HEK293 (cell line): Measurements from ENCODE around the gene ARHGAP26.

Source experiments
- CTCF ChIA-PET: fragments of 350-600 bp; formaldehyde crosslinking; extraction: SDS; loops from one replicate; lab custom pipeline; 2021; ENCODE audit warnings: antibody characterized with exemption; lab: Yijun Ruan, JAX
- POLR2A ChIA-PET: fragments of 300-600 bp; formaldehyde crosslinking; extraction: SDS; loops from one replicate; lab custom pipeline; 2020; ENCODE audit warnings: antibody characterized with exemption, inconsistent platforms; lab: Yijun Ruan, JAX
- H3K27ac ChIP-seq: fragments of 200-500 bp; sonication (Bioruptor generic); 2 replicates; pipeline ENCODE4 v1.5.1; 2014; ENCODE audit warnings: low read depth, low read length, control low read depth, inconsistent platforms; ENCODE audit errors: extremely low read depth
- H3K36me3 ChIP-seq, 2 experiments: fragments of 200-500 bp in 1 of 2; sonication (Bioruptor generic) in 1 of 2; 1 replicate in 1 of 2; 2 replicates in 1 of 2; pipeline ENCODE4 v1.5.1; 2014 to 2017; ENCODE audit warnings: inconsistent platforms in 2 of 2, low read length in 2 of 2; ENCODE audit not compliant: control insufficient read depth in 2 of 2, insufficient read depth in 1 of 2
- H3K4me1 ChIP-seq: fragments of 200-500 bp; sonication (Bioruptor generic); 2 replicates; pipeline ENCODE4 v1.5.1; 2014; ENCODE audit warnings: mild to moderate bottlenecking, low read length, inconsistent platforms; ENCODE audit not compliant: control insufficient read depth, insufficient read depth
- H3K4me3 ChIP-seq: 2 replicates; pipeline ENCODE4 v1.5.1; 2011; ENCODE audit warnings: low read depth, mild to moderate bottlenecking, control low read depth, low read length, moderate library complexity
- H3K9me3 ChIP-seq: fragments of 200-500 bp; sonication (Bioruptor generic); 2 replicates; pipeline ENCODE4 v1.5.1; 2014; ENCODE audit warnings: low read depth, low read length, inconsistent platforms; ENCODE audit not compliant: control insufficient read depth, insufficient read depth
- GLI4 ChIP-seq: fragments of 450-650 bp; formaldehyde crosslinking; IDR thresholded peaks from 2 replicates; pipeline ENCODE4 v1.5.1; 2016; ENCODE audit warnings: missing biosample characterization, missing genetic modification characterization
- KLF16 ChIP-seq: fragments of 450-650 bp; formaldehyde crosslinking; IDR thresholded peaks from 2 replicates; pipeline ENCODE4 v1.5.1; 2017; ENCODE audit warnings: missing biosample characterization, missing genetic modification characterization
- OSR2 ChIP-seq: fragments of 450-650 bp; formaldehyde crosslinking; IDR thresholded peaks from 2 replicates; pipeline ENCODE4 v1.5.1; 2016; ENCODE audit warnings: missing biosample characterization, missing genetic modification characterization
- SALL2 ChIP-seq: fragments of 450-650 bp; formaldehyde crosslinking; IDR thresholded peaks from 2 replicates; pipeline ENCODE4 v1.5.0; 2017; ENCODE audit warnings: missing biosample characterization, mild to moderate bottlenecking, missing genetic modification characterization, borderline replicate concordance
- TCF7L2 ChIP-seq: IDR thresholded peaks from 2 replicates; pipeline ENCODE4 v1.6.1; 2011; ENCODE audit warnings: low read depth, mild to moderate bottlenecking, inconsistent platforms, low read length, moderate library complexity, borderline replicate concordance
- YY1 ChIP-seq: fragments of 450-650 bp; formaldehyde crosslinking; IDR thresholded peaks from 2 replicates; pipeline ENCODE4 v1.5.1; 2018; ENCODE audit warnings: missing biosample characterization, missing genetic modification characterization
- ZBTB20 ChIP-seq: fragments of 450-650 bp; formaldehyde crosslinking; IDR thresholded peaks from 2 replicates; pipeline ENCODE4 v1.5.1; 2016; ENCODE audit warnings: missing biosample characterization, missing genetic modification characterization
- ZBTB8A ChIP-seq: fragments of 450-650 bp; formaldehyde crosslinking; IDR thresholded peaks from 2 replicates; pipeline ENCODE4 v1.5.1; 2016; ENCODE audit warnings: missing biosample characterization, missing genetic modification characterization
- ZFHX2 ChIP-seq: fragments of 450-650 bp; formaldehyde crosslinking; conservative IDR thresholded peaks from 2 replicates; pipeline ENCODE4 v1.5.1; 2016; ENCODE audit warnings: missing biosample characterization, missing genetic modification characterization
- ZNF10 ChIP-seq: fragments of 450-650 bp; formaldehyde crosslinking; IDR thresholded peaks from 2 replicates; pipeline ENCODE4 v1.5.1; 2017; ENCODE audit warnings: missing biosample characterization, missing genetic modification characterization
- ZNF354C ChIP-seq: fragments of 450-650 bp; formaldehyde crosslinking; IDR thresholded peaks from 2 replicates; pipeline ENCODE4 v1.5.1; 2016; ENCODE audit warnings: missing biosample characterization, missing genetic modification characterization, low read depth, borderline replicate concordance
- ZNF423 ChIP-seq: fragments of 450-650 bp; formaldehyde crosslinking; IDR thresholded peaks from 2 replicates; pipeline ENCODE4 v1.5.1; 2016; ENCODE audit warnings: missing biosample characterization, missing genetic modification characterization
- ZNF571 ChIP-seq: fragments of 450-650 bp; formaldehyde crosslinking; IDR thresholded peaks from 2 replicates; pipeline ENCODE4 v1.5.0; 2017; ENCODE audit warnings: missing biosample characterization, missing genetic modification characterization
- ZSCAN5A ChIP-seq: fragments of 450-650 bp; formaldehyde crosslinking; IDR thresholded peaks from 2 replicates; pipeline ENCODE4 v1.5.1; 2016; ENCODE audit warnings: missing biosample characterization, missing genetic modification characterization
- TF ChIP-seq, protein P1 (sequence below): fragments of 450-650 bp; formaldehyde crosslinking; IDR thresholded peaks from 2 replicates; pipeline ENCODE4 v1.5.1; 2016; ENCODE audit warnings: missing biosample characterization, missing genetic modification characterization
- TF ChIP-seq, protein P2 (sequence below): fragments of 450-650 bp; formaldehyde crosslinking; IDR thresholded peaks from 2 replicates; pipeline ENCODE4 v1.5.1; 2017; ENCODE audit warnings: missing biosample characterization, missing genetic modification characterization
- TF ChIP-seq, protein P3 (sequence below): fragments of 450-650 bp; formaldehyde crosslinking; IDR thresholded peaks from 2 replicates; pipeline ENCODE4 v1.5.1; 2016; ENCODE audit warnings: missing biosample characterization, missing genetic modification characterization

ARHGAP26 gene

DNA sequence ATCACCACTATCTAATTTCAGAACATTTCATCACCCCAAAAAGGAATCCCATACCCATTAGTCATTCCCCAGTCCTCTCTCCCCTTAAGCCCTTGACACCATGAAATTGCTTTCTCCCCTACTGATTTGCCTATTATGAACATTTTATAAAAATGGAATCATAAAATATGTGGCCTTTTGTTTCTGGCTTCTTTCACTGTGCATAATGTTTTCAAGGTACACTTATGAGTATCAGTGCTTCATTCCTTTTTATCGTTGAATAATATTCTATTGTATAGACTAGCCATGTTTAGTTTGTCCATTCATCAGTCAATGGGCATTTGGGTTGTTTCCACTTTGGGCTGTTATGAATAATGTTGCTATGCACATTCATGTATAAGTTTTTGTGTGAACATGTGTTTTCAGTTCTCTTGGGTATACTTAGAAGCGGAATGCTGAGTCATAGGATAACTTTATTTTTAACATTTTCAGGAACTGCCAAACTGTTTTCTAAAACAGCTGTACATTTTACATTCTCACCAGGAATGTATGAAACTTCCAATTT is 43.9 kb upstream of the ARHGAP26 start:
- no peaks in the 10 kb centered on the region for H3K4me1 ChIP-seq
- no peaks in the 10 kb centered on the region for H3K36me3 ChIP-seq
- CTCF ChIA-PET = interaction anchor here (1.3 to 1.9 kb wide), 3 partner anchors 9 to 22 kb away, joined by 3 to 11 read pairs (median 5); no protein-coding TSS in a partner anchor
- H3K9me3 ChIP-seq = no peaks in the 10 kb centered on the region
- POLR2A ChIA-PET = no interaction called here
- TF ChIP-seq, protein P1, sequence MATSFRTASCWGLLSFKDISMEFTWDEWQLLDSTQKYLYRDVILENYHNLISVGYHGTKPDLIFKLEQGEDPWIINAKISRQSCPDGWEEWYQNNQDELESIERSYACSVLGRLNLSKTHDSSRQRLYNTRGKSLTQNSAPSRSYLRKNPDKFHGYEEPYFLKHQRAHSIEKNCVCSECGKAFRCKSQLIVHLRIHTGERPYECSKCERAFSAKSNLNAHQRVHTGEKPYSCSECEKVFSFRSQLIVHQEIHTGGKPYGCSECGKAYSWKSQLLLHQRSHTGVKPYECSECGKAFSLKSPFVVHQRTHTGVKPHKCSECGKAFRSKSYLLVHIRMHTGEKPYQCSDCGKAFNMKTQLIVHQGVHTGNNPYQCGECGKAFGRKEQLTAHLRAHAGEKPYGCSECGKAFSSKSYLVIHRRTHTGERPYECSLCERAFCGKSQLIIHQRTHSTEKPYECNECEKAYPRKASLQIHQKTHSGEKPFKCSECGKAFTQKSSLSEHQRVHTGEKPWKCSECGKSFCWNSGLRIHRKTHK (tag by site-specific recombination) = no peak
- TF ChIP-seq, protein P2, sequence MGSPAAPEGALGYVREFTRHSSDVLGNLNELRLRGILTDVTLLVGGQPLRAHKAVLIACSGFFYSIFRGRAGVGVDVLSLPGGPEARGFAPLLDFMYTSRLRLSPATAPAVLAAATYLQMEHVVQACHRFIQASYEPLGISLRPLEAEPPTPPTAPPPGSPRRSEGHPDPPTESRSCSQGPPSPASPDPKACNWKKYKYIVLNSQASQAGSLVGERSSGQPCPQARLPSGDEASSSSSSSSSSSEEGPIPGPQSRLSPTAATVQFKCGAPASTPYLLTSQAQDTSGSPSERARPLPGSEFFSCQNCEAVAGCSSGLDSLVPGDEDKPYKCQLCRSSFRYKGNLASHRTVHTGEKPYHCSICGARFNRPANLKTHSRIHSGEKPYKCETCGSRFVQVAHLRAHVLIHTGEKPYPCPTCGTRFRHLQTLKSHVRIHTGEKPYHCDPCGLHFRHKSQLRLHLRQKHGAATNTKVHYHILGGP (tag by site-specific recombination) = no peak
- TF ChIP-seq ZBTB8A (tag by site-specific recombination) = no peak
- no peak for TF ChIP-seq TCF7L2
- TF ChIP-seq, protein P3, sequence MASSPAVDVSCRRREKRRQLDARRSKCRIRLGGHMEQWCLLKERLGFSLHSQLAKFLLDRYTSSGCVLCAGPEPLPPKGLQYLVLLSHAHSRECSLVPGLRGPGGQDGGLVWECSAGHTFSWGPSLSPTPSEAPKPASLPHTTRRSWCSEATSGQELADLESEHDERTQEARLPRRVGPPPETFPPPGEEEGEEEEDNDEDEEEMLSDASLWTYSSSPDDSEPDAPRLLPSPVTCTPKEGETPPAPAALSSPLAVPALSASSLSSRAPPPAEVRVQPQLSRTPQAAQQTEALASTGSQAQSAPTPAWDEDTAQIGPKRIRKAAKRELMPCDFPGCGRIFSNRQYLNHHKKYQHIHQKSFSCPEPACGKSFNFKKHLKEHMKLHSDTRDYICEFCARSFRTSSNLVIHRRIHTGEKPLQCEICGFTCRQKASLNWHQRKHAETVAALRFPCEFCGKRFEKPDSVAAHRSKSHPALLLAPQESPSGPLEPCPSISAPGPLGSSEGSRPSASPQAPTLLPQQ = no peak
- no peak for TF ChIP-seq YY1
- TF ChIP-seq GLI4 = no peak
- no peak for TF ChIP-seq OSR2
- TF ChIP-seq ZBTB20 = no peak
- no peak for TF ChIP-seq ZSCAN5A
- TF ChIP-seq ZNF10 (tag by site-specific recombination) = no peak
- no peak for TF ChIP-seq ZNF423
- TF ChIP-seq ZNF354C = no peak
- no peak for TF ChIP-seq ZFHX2 (tag by site-specific recombination)
- no peak for TF ChIP-seq KLF16 (tag by site-specific recombination)
- TF ChIP-seq ZNF571 (tag by site-specific recombination) = no peak
- TF ChIP-seq, all 188 proteins: peak for 0
- Histone ChIP-seq H3K4me3 (no peak overlapping the region), H3K27ac (no peak overlapping the region)

- ChIA-PET CTCF (interaction anchor here (0.6 to 1.9 kb wide), 4 partner anchors 10 to 154 kb away, joined by 3 to 11 read pairs (median 6); no protein-coding TSS in a partner anchor), POLR2A (interaction anchor here (0.5 kb wide), 1 partner anchor 1633 kb away, joined by 5 read pairs; the partner anchor contains the start of gene PCDHB2)
- Histone ChIP-seq H3K36me3 (no peaks in the 10 kb centered on the region), H3K4me1 (no peaks in the 10 kb centered on the region), H3K4me3 (no peak overlapping the region), H3K27ac (no peak overlapping the region), H3K9me3 (no peaks in the 10 kb centered on the region)
- TF ChIP-seq, protein P3 = no peak
- TF ChIP-seq SALL2 (tag by site-specific recombination) = no peak
Observed at GRCh38 chr5:142727735-142728047, 42.5 kb upstream of the ARHGAP26 start.
